ENCODE measurements around the gene TBC1D22B. TPM values are rescaled to one million over a fixed set of nuclear protein-coding genes. Genes with fewer than 3 reads are reported as not detected.

Gene TBC1D22B
- total and polyA plus RNA-seq, 9 of the 15 experiments (the other 6 are each of a cell fraction or from before 2014, with no cell fraction given) = 4.8 to 24.2 (median 13.5) TPM

DNA sequence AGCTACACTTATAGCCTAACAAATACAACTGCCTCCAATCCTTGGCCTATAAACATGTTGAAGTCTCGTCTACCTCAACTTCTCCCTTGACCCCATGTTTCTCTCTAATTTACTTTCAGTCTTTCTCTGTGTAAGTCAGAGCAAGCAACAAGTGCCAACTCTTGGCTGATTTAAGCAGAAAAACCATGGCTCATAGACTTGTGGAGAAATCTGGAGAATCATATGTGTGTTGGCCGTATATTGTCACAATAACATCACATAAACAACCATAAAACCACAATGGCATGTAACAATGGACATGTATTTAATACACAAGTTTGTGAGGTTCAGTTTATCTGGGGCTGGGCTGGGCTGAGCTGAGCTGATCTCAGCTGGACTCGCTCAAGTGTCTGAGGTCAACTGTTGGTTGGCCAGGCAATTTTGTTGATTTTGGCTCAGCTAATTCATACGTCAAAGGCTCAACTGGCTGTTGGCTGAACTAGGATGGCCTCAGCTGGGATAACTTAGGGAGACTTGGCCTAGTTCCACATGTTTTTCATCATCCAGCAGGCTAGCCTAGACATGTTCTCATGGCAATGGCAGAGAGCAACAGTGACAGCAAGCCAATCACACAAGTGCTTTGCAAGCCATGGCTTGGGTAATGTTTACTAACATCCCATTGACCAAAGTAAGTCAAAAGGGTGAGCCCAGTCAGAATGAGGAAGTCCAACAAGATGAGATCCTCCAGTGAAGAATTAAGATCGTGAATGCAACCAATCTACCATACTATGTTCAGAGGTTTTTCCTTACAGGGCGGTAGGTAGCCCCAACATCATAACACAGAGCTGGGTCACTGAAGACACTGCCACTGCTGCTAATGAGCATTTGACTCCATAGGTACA lies 12.9 kb upstream of the TBC1D22B start (continued):
- no peak for TF ChIP-seq TBL1XR1 (IDR thresholded peaks at IDR 0.05; ENCODE audit: low read length in 2 of 2)
- TF ChIP-seq, protein P1, sequence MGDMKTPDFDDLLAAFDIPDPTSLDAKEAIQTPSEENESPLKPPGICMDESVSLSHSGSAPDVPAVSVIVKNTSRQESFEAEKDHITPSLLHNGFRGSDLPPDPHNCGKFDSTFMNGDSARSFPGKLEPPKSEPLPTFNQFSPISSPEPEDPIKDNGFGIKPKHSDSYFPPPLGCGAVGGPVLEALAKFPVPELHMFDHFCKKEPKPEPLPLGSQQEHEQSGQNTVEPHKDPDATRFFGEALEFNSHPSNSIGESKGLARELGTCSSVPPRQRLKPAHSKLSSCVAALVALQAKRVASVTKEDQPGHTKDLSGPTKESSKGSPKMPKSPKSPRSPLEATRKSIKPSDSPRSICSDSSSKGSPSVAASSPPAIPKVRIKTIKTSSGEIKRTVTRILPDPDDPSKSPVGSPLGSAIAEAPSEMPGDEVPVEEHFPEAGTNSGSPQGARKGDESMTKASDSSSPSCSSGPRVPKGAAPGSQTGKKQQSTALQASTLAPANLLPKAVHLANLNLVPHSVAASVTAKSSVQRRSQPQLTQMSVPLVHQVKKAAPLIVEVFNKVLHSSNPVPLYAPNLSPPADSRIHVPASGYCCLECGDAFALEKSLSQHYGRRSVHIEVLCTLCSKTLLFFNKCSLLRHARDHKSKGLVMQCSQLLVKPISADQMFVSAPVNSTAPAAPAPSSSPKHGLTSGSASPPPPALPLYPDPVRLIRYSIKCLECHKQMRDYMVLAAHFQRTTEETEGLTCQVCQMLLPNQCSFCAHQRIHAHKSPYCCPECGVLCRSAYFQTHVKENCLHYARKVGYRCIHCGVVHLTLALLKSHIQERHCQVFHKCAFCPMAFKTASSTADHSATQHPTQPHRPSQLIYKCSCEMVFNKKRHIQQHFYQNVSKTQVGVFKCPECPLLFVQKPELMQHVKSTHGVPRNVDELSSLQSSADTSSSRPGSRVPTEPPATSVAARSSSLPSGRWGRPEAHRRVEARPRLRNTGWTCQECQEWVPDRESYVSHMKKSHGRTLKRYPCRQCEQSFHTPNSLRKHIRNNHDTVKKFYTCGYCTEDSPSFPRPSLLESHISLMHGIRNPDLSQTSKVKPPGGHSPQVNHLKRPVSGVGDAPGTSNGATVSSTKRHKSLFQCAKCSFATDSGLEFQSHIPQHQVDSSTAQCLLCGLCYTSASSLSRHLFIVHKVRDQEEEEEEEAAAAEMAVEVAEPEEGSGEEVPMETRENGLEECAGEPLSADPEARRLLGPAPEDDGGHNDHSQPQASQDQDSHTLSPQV (IDR thresholded peaks at IDR 0.05) = peak; percentile 81; the same call in 1 of the 2 replicates
- no peak for TF ChIP-seq PHTF2 (CRISPR knock-in tag; IDR thresholded peaks at IDR 0.05)
- TF ChIP-seq NR4A1 (CRISPR knock-in tag; IDR thresholded peaks at IDR 0.05) = peak; percentile 45; the same call in 1 of the 2 replicates
- TF ChIP-seq NR4A1 (tag; IDR thresholded peaks at IDR 0.05) = peak; percentile 64; the same call in 1 of the 2 replicates
- TF ChIP-seq, protein P2, sequence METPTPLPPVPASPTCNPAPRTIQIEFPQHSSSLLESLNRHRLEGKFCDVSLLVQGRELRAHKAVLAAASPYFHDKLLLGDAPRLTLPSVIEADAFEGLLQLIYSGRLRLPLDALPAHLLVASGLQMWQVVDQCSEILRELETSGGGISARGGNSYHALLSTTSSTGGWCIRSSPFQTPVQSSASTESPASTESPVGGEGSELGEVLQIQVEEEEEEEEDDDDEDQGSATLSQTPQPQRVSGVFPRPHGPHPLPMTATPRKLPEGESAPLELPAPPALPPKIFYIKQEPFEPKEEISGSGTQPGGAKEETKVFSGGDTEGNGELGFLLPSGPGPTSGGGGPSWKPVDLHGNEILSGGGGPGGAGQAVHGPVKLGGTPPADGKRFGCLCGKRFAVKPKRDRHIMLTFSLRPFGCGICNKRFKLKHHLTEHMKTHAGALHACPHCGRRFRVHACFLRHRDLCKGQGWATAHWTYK (CRISPR knock-in tag; IDR thresholded peaks at IDR 0.05) = no peak; the same call in 1 of the 2 replicates
- TF ChIP-seq FOXM1 (IDR thresholded peaks at IDR 0.05; ENCODE audit: low read depth) = no peak
- no peak for TF ChIP-seq FOXM1 (CRISPR knock-in tag; IDR thresholded peaks at IDR 0.05; ENCODE audit: low read depth)
- no peak for TF ChIP-seq SNRNP70 (optimal IDR thresholded peaks at IDR 0.05; ENCODE audit: low read depth, low read length)
- TF ChIP-seq, protein P3, sequence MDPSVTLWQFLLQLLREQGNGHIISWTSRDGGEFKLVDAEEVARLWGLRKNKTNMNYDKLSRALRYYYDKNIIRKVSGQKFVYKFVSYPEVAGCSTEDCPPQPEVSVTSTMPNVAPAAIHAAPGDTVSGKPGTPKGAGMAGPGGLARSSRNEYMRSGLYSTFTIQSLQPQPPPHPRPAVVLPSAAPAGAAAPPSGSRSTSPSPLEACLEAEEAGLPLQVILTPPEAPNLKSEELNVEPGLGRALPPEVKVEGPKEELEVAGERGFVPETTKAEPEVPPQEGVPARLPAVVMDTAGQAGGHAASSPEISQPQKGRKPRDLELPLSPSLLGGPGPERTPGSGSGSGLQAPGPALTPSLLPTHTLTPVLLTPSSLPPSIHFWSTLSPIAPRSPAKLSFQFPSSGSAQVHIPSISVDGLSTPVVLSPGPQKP (CRISPR knock-in tag; IDR thresholded peaks at IDR 0.05) = no peak
- TF ChIP-seq, protein P4, sequence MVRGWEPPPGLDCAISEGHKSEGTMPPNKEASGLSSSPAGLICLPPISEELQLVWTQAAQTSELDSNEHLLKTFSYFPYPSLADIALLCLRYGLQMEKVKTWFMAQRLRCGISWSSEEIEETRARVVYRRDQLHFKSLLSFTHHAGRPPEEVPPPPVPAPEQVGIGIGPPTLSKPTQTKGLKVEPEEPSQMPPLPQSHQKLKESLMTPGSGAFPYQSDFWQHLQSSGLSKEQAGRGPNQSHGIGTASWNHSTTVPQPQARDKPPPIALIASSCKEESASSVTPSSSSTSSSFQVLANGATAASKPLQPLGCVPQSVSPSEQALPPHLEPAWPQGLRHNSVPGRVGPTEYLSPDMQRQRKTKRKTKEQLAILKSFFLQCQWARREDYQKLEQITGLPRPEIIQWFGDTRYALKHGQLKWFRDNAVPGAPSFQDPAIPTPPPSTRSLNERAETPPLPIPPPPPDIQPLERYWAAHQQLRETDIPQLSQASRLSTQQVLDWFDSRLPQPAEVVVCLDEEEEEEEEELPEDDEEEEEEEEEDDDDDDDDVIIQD (CRISPR knock-in tag; IDR thresholded peaks at IDR 0.05) = no peak
- TF ChIP-seq NCOA1 (IDR thresholded peaks at IDR 0.05; ENCODE audit: low read depth) = no peak; the same call in 1 of the 2 replicates
- TF ChIP-seq TCF7L2 (IDR thresholded peaks at IDR 0.05; ENCODE audit: low read depth, low read length) = no peak
